IMR-90 (cell line): ENCODE results near the gene PHLDA2. TPM values are rescaled to one million over a fixed set of nuclear protein-coding genes. Genes with fewer than 3 reads are reported as not detected.

Source experiments
- ATAC-seq: fragments of 200-7000 bp; cut with Tn5 transposase; 2 replicates; pipeline ENCODE4 v1.9.1; 2020; ENCODE audit warnings: low read depth, mild to moderate bottlenecking, moderate library complexity
- BruUV-seq: library from RNA; stranded (reverse); fragments of 400-500 nt; replicated peaks from 2 replicates; lab custom pipeline; 2021; lab: Mats Ljungman, UMichigan
- CTCF ChIA-PET: fragments of 300-600 bp; formaldehyde crosslinking; extraction: SDS; loops from one replicate; lab custom pipeline; 2021; ENCODE audit warnings: antibody characterized with exemption; lab: Yijun Ruan, JAX
- POLR2A ChIA-PET: fragments of 300-600 bp; sonication (Branson Sonifier 250); formaldehyde crosslinking; loops from one replicate; lab custom pipeline; 2022; ENCODE audit warnings: antibody characterized with exemption; ENCODE audit not compliant: unreplicated experiment; lab: Charles Lee
- DNase-seq: peaks from one replicate; pipeline ENCODE4 v3.0.0; 2013
- H2AFZ ChIP-seq: replicated peaks from 2 replicates; pipeline ENCODE3; 2013; ENCODE audit warnings: low read length, mild to moderate bottlenecking; ENCODE audit not compliant: poor library complexity
- H2AK5ac ChIP-seq: 2 replicates; pipeline ENCODE4 v1.6.1; 2013; ENCODE audit warnings: low read depth, low read length, inconsistent platforms
- H2AK9ac ChIP-seq: replicated peaks from 2 replicates; pipeline ENCODE3; 2013; ENCODE audit warnings: mild to moderate bottlenecking, low read depth, low read length, moderate library complexity; ENCODE audit not compliant: poor library complexity
- H2BK120ac ChIP-seq: 2 replicates; pipeline ENCODE4 v1.6.1; 2013; ENCODE audit warnings: low read depth, low read length, inconsistent platforms
- H2BK15ac ChIP-seq: 3 replicates; pipeline ENCODE4 v1.6.1; 2013; ENCODE audit warnings: low read depth, low read length, inconsistent platforms
- H2BK20ac ChIP-seq: 2 replicates; pipeline ENCODE4 v1.6.1; 2013; ENCODE audit warnings: low read depth, mild to moderate bottlenecking, inconsistent platforms, low read length, moderate library complexity
- H2BK5ac ChIP-seq: 2 replicates; pipeline ENCODE4 v1.6.1; 2013; ENCODE audit warnings: mild to moderate bottlenecking, low read depth, low read length, inconsistent platforms; ENCODE audit not compliant: poor library complexity, severe bottlenecking
- H3K14ac ChIP-seq: replicated peaks from 2 replicates; pipeline ENCODE4 v1.6.1; 2013; ENCODE audit warnings: low read depth, low read length, inconsistent platforms
- H3K18ac ChIP-seq: 2 replicates; pipeline ENCODE4 v1.6.1; 2013; ENCODE audit warnings: low read depth, low read length, control low read depth
- H3K23ac ChIP-seq: 2 replicates; pipeline ENCODE4 v1.6.1; 2013; ENCODE audit warnings: low read depth, low read length, inconsistent platforms
- H3K27ac ChIP-seq: 2 replicates; pipeline ENCODE4 v1.5.1; 2013; ENCODE audit warnings: mild to moderate bottlenecking, control low read depth, low read length; ENCODE audit not compliant: insufficient read depth
- H3K27me3 ChIP-seq: 2 replicates; pipeline ENCODE4 v1.6.1; 2013; ENCODE audit warnings: low read length; ENCODE audit not compliant: control insufficient read depth, insufficient read depth
- H3K36me3 ChIP-seq: 2 replicates; pipeline ENCODE4 v1.6.1; 2013; ENCODE audit warnings: low read length, mixed read lengths; ENCODE audit not compliant: control insufficient read depth, insufficient read depth
- H3K4ac ChIP-seq: 2 replicates; pipeline ENCODE4 v1.6.1; 2013; ENCODE audit warnings: low read depth, low read length, inconsistent platforms
- H3K4me1 ChIP-seq: 2 replicates; pipeline ENCODE4 v1.6.1; 2013; ENCODE audit warnings: low read length, mixed read lengths; ENCODE audit not compliant: control insufficient read depth, insufficient read depth
- H3K4me2 ChIP-seq: 2 replicates; pipeline ENCODE4 v1.6.1; 2013; ENCODE audit warnings: low read depth, mild to moderate bottlenecking, control low read depth, low read length, moderate library complexity
- H3K4me3 ChIP-seq: 2 replicates; pipeline ENCODE4 v1.5.1; 2013; ENCODE audit warnings: low read depth, mild to moderate bottlenecking, control low read depth, low read length, moderate library complexity; ENCODE audit not compliant: insufficient read depth
- H3K56ac ChIP-seq: 2 replicates; pipeline ENCODE4 v1.6.1; 2013; ENCODE audit warnings: low read length, inconsistent platforms; ENCODE audit not compliant: insufficient read depth; ENCODE audit errors: extremely low read depth
- H3K79me1 ChIP-seq, 2 experiments: 2 replicates each; pipeline ENCODE4 v1.6.1; 2013; ENCODE audit warnings: low read length in 2 of 2, inconsistent platforms in 1 of 2, low read depth in 1 of 2
- H3K9ac ChIP-seq: 2 replicates; pipeline ENCODE4 v1.6.1; 2013; ENCODE audit warnings: low read depth, low read length, control low read depth
- H3K9me1 ChIP-seq: 2 replicates; pipeline ENCODE4 v1.6.1; 2013; ENCODE audit warnings: low read length, inconsistent platforms; ENCODE audit not compliant: insufficient read depth
- H3K9me3 ChIP-seq: 2 replicates; pipeline ENCODE4 v1.6.1; 2013; ENCODE audit warnings: low read length; ENCODE audit not compliant: control insufficient read depth, insufficient read depth
- H4K20me1 ChIP-seq: 2 replicates; pipeline ENCODE4 v1.6.1; 2013; ENCODE audit warnings: low read length, inconsistent platforms; ENCODE audit not compliant: insufficient read depth
- H4K5ac ChIP-seq: 2 replicates; pipeline ENCODE4 v1.6.1; 2013; ENCODE audit warnings: mild to moderate bottlenecking, low read depth, low read length, control low read depth
- H4K8ac ChIP-seq, 2 experiments: 2 replicates each; pipeline ENCODE4 v1.6.1; 2013; ENCODE audit warnings: low read depth in 2 of 2, low read length in 2 of 2, control low read depth in 1 of 2, inconsistent platforms in 1 of 2
- H4K91ac ChIP-seq: 2 replicates; pipeline ENCODE4 v1.6.1; 2013; ENCODE audit warnings: low read depth, low read length, inconsistent platforms; ENCODE audit not compliant: insufficient read depth
- BHLHE40 ChIP-seq: fragments of 150-350 bp; IDR thresholded peaks from 2 replicates; pipeline ENCODE4 v1.6.1; 2016; ENCODE audit warnings: mild to moderate bottlenecking, low read depth, low read length
- CEBPB ChIP-seq: IDR thresholded peaks from 2 replicates; pipeline ENCODE4 v1.6.1; 2012; ENCODE audit warnings: low read depth, low read length, improper control_type of control experiment
- CHD1 ChIP-seq: IDR thresholded peaks from 2 replicates; pipeline ENCODE4 v1.6.1; 2012; ENCODE audit warnings: low read depth, low read length, improper control_type of control experiment
- FOS ChIP-seq: fragments of 150-350 bp; IDR thresholded peaks from 2 replicates; pipeline ENCODE4 v1.6.1; 2016; ENCODE audit warnings: low read depth, low read length
- MAFK ChIP-seq: IDR thresholded peaks from 2 replicates; pipeline ENCODE4 v1.6.1; 2012; ENCODE audit warnings: low read depth, low read length, improper control_type of control experiment
- MAZ ChIP-seq: IDR thresholded peaks from 2 replicates; pipeline ENCODE4 v1.6.1; 2012; ENCODE audit warnings: low read depth, mild to moderate bottlenecking, low read length, improper control_type of control experiment, moderate library complexity, borderline replicate concordance
- MXI1 ChIP-seq: IDR thresholded peaks from 2 replicates; pipeline ENCODE4 v1.6.1; 2012; ENCODE audit warnings: low read depth, mild to moderate bottlenecking, low read length, moderate library complexity, borderline replicate concordance
- NFE2L2 ChIP-seq: fragments of 150-350 bp; IDR thresholded peaks from 2 replicates; pipeline ENCODE4 v1.6.1; 2016; ENCODE audit warnings: low read depth, mild to moderate bottlenecking, low read length
- POLR2A ChIP-seq: IDR thresholded peaks from 2 replicates; pipeline ENCODE4 v1.6.1; 2012; ENCODE audit warnings: mild to moderate bottlenecking, low read depth, low read length
- RAD21 ChIP-seq: IDR thresholded peaks from 2 replicates; pipeline ENCODE4 v1.6.1; 2012; ENCODE audit warnings: low read length, improper control_type of control experiment
- RCOR1 ChIP-seq: IDR thresholded peaks from 2 replicates; pipeline ENCODE4 v1.6.1; 2012; ENCODE audit warnings: mild to moderate bottlenecking, low read length, improper control_type of control experiment; ENCODE audit not compliant: insufficient replicate concordance
- RFX5 ChIP-seq: IDR thresholded peaks from 2 replicates; pipeline ENCODE4 v1.8.0; 2012; ENCODE audit warnings: low read depth, mild to moderate bottlenecking, low read length, moderate library complexity
- SMC3 ChIP-seq: fragments of 150-350 bp; IDR thresholded peaks from 2 replicates; pipeline ENCODE4 v1.6.1; 2016; ENCODE audit warnings: low read depth, mild to moderate bottlenecking, antibody characterized with exemption, low read length, moderate library complexity
- WGBS, 2 experiments: methylation state at CpG; one replicate each; pipeline versions ENCODE4 v1.1.5 to v1.1.7; 2013; ENCODE audit warnings: missing lambda C conversion rate in 2 of 2; ENCODE audit not compliant: insufficient read length in 1 of 2; ENCODE audit errors: extremely low coverage in 2 of 2; 5-methylcytosine and 5-hydroxymethylcytosine counted together
- dilution Hi-C: fragments of 300-500 bp; cut with HindIII; formaldehyde crosslinking; loops from one replicate; pipeline ENCODE4 v1.14.3; 2018; ENCODE audit warnings: low sequenced_read_pairs; ENCODE audit not compliant: unreplicated experiment
- in situ Hi-C: fragments of 300-500 bp; cut with MboI; formaldehyde crosslinking; loops from 3 replicates; pipeline ENCODE4 v1.14.3; 2019; ENCODE audit warnings: low sequenced_read_pairs, inconsistent platforms, mixed read lengths
- intact Hi-C: fragments of 100-400 bp; cut with micrococcal nuclease; formaldehyde crosslinking; loops from 2 replicates; pipeline ENCODE4 v1.10.0; 2022
- polyA plus RNA-seq, 3 experiments: library from polyadenylated mRNA; depleted of rRNA; stranded (reverse); fragments of >200 nt; gene quantifications; 2 replicates each; pipeline ENCODE4 v1.2.3, GENCODE V29; 2012; ENCODE audit warnings: low replicate concordance in 1 of 3
- total RNA-seq: library from RNA; depleted of rRNA; stranded (reverse); fragments of >200 nt; gene quantifications from 2 replicates; pipeline ENCODE4 v1.2.3, GENCODE V29; 2012
- TF ChIP-seq, protein P1 (sequence below): fragments of 150-350 bp; IDR thresholded peaks from 2 replicates; pipeline ENCODE4 v1.6.1; 2016; ENCODE audit warnings: low read depth, mild to moderate bottlenecking, low read length, moderate library complexity, borderline replicate concordance
- TF ChIP-seq, protein P2 (sequence below): fragments of 150-350 bp; IDR thresholded peaks from 2 replicates; pipeline ENCODE4 v1.6.1; 2017; ENCODE audit warnings: mild to moderate bottlenecking, antibody characterized with exemption, low read length, low read depth
- TF ChIP-seq, protein P3 (sequence below): conservative IDR thresholded peaks from 2 replicates; pipeline ENCODE4 v1.5.1; 2012; ENCODE audit warnings: mild to moderate bottlenecking, low read depth, low read length, improper control_type of control experiment

The PHLDA2 gene
- total and polyA plus RNA-seq, 2 of the 4 experiments (the other 2 are of a cell fraction) = 3.8 to 89.0 TPM

DNA sequence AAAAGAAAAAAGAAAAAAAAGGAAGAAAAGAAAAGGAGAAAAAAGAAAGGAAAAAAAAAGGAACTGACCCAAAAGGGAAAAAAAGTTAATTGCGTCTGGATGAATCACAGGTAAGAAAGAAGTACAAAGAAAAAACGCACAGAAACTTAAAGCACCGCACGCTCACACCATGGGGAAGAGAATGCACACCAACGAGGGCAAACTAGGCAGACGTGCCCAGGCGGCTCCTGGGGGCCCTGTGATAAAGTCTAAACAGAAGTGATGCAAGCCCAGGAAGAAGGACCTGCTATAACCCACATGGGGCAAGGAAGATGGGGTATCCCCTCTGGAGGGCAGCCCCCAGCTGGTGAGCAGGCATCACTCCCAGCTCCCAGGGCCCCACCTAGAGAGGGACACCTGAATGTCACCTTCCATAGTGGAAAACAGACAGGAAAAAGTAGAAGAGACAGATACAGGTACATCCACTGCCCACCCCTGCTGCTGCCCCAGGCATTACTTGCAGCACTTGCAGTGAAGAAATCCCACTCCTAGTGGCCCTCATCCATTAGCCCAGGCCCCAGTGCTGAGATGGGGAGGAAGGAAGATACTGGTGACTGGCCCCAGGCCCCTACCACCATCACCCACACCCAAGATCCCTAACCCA is 34.0 kb upstream of the PHLDA2 start:
- Histone ChIP-seq H3K9ac (no peak overlapping the region), H3K4me1 (no peaks in the 10 kb centered on the region), H3K27me3 (no peaks in the 10 kb centered on the region), H2AK9ac (no peak overlapping the region), H4K8ac (no peak overlapping the region), H2BK120ac (no peak overlapping the region), H3K4me3 (no peak overlapping the region), H4K5ac (no peak overlapping the region), H3K18ac (no peak overlapping the region), H2BK20ac (no peak overlapping the region), H4K91ac (no peak overlapping the region), H2BK5ac (no peak overlapping the region), H3K56ac (no peak overlapping the region), H3K14ac (no peak overlapping the region), H3K4me2 (no peak overlapping the region), H3K9me3 (no peaks in the 10 kb centered on the region), H3K23ac (no peak overlapping the region), H3K9me1 (peaks cover 19% of the 10 kb centered on the region), H3K36me3 (peaks cover 56% of the 10 kb centered on the region), H4K20me1 (peaks cover 17% of the 10 kb centered on the region), H2BK15ac (no peak overlapping the region), H2AFZ (no peak overlapping the region), H3K27ac (no peak overlapping the region), H3K79me1 (peaks cover 52 to 79% of the 10 kb centered on the region in 2 experiments), H3K4ac (no peak overlapping the region), H2AK5ac (no peak overlapping the region)
- WGBS, 2 experiments = no CpG with 5 or more reads among the region's 7 CpGs
- ChIA-PET CTCF (no interaction called here), POLR2A (no interaction called here)
- dilution Hi-C loops (no loop called here), in situ Hi-C loops (no loop called here), intact Hi-C loops (no loop called here)
- BruUV-seq = no TSS peak
- TF ChIP-seq CHD1 = no peak
- TF ChIP-seq CEBPB = no peak
- TF ChIP-seq MXI1 = no peak
- no peak for TF ChIP-seq MAZ
- no peak for TF ChIP-seq MAFK
- TF ChIP-seq FOS = no peak
- TF ChIP-seq RFX5 = no peak
- TF ChIP-seq, protein P1, sequence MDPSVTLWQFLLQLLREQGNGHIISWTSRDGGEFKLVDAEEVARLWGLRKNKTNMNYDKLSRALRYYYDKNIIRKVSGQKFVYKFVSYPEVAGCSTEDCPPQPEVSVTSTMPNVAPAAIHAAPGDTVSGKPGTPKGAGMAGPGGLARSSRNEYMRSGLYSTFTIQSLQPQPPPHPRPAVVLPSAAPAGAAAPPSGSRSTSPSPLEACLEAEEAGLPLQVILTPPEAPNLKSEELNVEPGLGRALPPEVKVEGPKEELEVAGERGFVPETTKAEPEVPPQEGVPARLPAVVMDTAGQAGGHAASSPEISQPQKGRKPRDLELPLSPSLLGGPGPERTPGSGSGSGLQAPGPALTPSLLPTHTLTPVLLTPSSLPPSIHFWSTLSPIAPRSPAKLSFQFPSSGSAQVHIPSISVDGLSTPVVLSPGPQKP = no peak
- TF ChIP-seq RAD21 = no peak
- TF ChIP-seq BHLHE40 = no peak
- no peak for TF ChIP-seq RCOR1
- TF ChIP-seq, protein P2, sequence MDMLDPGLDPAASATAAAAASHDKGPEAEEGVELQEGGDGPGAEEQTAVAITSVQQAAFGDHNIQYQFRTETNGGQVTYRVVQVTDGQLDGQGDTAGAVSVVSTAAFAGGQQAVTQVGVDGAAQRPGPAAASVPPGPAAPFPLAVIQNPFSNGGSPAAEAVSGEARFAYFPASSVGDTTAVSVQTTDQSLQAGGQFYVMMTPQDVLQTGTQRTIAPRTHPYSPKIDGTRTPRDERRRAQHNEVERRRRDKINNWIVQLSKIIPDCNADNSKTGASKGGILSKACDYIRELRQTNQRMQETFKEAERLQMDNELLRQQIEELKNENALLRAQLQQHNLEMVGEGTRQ = no peak
- no peak for TF ChIP-seq SMC3
- TF ChIP-seq NFE2L2 = no peak
- TF ChIP-seq, protein P3, sequence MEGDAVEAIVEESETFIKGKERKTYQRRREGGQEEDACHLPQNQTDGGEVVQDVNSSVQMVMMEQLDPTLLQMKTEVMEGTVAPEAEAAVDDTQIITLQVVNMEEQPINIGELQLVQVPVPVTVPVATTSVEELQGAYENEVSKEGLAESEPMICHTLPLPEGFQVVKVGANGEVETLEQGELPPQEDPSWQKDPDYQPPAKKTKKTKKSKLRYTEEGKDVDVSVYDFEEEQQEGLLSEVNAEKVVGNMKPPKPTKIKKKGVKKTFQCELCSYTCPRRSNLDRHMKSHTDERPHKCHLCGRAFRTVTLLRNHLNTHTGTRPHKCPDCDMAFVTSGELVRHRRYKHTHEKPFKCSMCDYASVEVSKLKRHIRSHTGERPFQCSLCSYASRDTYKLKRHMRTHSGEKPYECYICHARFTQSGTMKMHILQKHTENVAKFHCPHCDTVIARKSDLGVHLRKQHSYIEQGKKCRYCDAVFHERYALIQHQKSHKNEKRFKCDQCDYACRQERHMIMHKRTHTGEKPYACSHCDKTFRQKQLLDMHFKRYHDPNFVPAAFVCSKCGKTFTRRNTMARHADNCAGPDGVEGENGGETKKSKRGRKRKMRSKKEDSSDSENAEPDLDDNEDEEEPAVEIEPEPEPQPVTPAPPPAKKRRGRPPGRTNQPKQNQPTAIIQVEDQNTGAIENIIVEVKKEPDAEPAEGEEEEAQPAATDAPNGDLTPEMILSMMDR = no peak
- no peak for TF ChIP-seq POLR2A
- ATAC-seq (no peak), DNase-seq (no peak)
